ENCODE results near the gene SLC15A3.

DNA sequence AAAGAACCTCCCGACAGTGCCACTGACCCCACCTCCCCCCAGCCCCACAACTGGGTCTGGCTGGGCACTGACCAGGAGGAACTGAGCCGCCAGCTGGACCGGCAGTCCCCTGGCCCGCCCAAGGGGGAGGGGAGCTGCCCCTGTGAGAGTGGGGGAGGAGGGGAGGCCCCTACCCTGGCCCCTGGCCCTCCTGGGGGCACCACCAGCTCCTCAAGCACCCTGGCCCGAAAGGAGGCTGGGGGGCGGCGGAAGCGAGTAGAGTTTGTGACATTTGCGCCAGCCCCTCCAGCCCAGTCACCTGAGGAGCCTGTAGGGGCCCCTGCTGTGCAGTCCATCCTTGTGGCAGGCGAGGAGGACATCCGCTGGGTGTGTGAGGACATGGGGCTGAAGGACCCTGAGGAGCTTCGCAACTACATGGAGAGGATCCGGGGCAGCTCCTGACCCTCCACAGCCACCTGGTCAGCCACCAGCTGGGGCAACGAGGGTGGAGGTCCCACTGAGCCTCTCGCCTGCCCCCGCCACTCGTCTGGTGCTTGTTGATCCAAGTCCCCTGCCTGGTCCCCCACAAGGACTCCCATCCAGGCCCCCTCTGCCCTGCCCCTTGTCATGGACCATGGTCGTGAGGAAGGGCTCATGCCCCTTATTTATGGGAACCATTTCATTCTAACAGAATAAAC lies 15.4 kb downstream of the SLC15A3 start:
- TF ChIP-seq SIN3A (IDR thresholded peaks at IDR 0.05; ENCODE audit: borderline replicate concordance, insufficient read depth, low read depth, low read length) (no peak), POLR2AphosphoS5 (IDR thresholded peaks at IDR 0.05; ENCODE audit: low read depth, low read length) (no peak), TCF7L2 (IDR thresholded peaks at IDR 0.05; ENCODE audit: low read depth, low read length) (no peak)
- TF ChIP-seq, protein P1, sequence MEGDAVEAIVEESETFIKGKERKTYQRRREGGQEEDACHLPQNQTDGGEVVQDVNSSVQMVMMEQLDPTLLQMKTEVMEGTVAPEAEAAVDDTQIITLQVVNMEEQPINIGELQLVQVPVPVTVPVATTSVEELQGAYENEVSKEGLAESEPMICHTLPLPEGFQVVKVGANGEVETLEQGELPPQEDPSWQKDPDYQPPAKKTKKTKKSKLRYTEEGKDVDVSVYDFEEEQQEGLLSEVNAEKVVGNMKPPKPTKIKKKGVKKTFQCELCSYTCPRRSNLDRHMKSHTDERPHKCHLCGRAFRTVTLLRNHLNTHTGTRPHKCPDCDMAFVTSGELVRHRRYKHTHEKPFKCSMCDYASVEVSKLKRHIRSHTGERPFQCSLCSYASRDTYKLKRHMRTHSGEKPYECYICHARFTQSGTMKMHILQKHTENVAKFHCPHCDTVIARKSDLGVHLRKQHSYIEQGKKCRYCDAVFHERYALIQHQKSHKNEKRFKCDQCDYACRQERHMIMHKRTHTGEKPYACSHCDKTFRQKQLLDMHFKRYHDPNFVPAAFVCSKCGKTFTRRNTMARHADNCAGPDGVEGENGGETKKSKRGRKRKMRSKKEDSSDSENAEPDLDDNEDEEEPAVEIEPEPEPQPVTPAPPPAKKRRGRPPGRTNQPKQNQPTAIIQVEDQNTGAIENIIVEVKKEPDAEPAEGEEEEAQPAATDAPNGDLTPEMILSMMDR (IDR thresholded peaks at IDR 0.05) = no peak
- TF ChIP-seq, protein P2, sequence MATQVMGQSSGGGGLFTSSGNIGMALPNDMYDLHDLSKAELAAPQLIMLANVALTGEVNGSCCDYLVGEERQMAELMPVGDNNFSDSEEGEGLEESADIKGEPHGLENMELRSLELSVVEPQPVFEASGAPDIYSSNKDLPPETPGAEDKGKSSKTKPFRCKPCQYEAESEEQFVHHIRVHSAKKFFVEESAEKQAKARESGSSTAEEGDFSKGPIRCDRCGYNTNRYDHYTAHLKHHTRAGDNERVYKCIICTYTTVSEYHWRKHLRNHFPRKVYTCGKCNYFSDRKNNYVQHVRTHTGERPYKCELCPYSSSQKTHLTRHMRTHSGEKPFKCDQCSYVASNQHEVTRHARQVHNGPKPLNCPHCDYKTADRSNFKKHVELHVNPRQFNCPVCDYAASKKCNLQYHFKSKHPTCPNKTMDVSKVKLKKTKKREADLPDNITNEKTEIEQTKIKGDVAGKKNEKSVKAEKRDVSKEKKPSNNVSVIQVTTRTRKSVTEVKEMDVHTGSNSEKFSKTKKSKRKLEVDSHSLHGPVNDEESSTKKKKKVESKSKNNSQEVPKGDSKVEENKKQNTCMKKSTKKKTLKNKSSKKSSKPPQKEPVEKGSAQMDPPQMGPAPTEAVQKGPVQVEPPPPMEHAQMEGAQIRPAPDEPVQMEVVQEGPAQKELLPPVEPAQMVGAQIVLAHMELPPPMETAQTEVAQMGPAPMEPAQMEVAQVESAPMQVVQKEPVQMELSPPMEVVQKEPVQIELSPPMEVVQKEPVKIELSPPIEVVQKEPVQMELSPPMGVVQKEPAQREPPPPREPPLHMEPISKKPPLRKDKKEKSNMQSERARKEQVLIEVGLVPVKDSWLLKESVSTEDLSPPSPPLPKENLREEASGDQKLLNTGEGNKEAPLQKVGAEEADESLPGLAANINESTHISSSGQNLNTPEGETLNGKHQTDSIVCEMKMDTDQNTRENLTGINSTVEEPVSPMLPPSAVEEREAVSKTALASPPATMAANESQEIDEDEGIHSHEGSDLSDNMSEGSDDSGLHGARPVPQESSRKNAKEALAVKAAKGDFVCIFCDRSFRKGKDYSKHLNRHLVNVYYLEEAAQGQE (IDR thresholded peaks at IDR 0.05; ENCODE audit: insufficient read depth in 1 of 2, low read depth in 2 of 2, low read length in 1 of 2) = no peak

Data from Panc1 (cell line).